Panc1 (cell line): ENCODE data around the gene OR2A25. TPM values are rescaled to one million over a fixed set of nuclear protein-coding genes. Genes with fewer than 3 reads are reported as not detected.

ENCODE experiments used
- ATAC-seq: fragments of 200-7000 bp; cut with Tn5 transposase; 2 replicates; pipeline ENCODE4 v1.9.1; 2020; ENCODE audit warnings: mild to moderate bottlenecking, moderate library complexity
- BruUV-seq: library from RNA; stranded (reverse); fragments of 400-500 nt; replicated peaks from 2 replicates; lab custom pipeline; 2021; lab: Mats Ljungman, UMichigan
- CTCF ChIA-PET: fragments of 300-600 bp; sonication (Branson Sonifier 250); formaldehyde crosslinking; loops from one replicate; lab custom pipeline; 2022; ENCODE audit warnings: antibody characterized with exemption; lab: Charles Lee
- POLR2A ChIA-PET: fragments of 300-600 bp; sonication (Branson Sonifier 250); formaldehyde crosslinking; loops from one replicate; lab custom pipeline; 2022; ENCODE audit warnings: antibody characterized with exemption; lab: Charles Lee
- DNase-seq: peaks from one replicate; pipeline ENCODE4 v3.0.0-alpha.2; 2010; ENCODE audit warnings: low read depth, low spot score
- H3K27ac ChIP-seq: 2 replicates; pipeline ENCODE4 v1.5.1; 2011; ENCODE audit warnings: mild to moderate bottlenecking, low read length, inconsistent platforms
- H3K27me3 ChIP-seq: fragments of 200-500 bp; sonication (Bioruptor generic); 2 replicates; pipeline ENCODE4 v1.6.0; 2014; ENCODE audit warnings: low read length, inconsistent platforms; ENCODE audit not compliant: control insufficient read depth, insufficient read depth
- H3K36me3 ChIP-seq: fragments of 200-500 bp; sonication (Bioruptor generic); 2 replicates; pipeline ENCODE4 v1.5.1; 2014; ENCODE audit warnings: inconsistent platforms, mild to moderate bottlenecking, low read length, moderate library complexity; ENCODE audit not compliant: control insufficient read depth, insufficient read depth
- H3K4me1 ChIP-seq: 2 replicates; pipeline ENCODE4 v1.5.1; 2011; ENCODE audit warnings: inconsistent platforms, mild to moderate bottlenecking, low read length, moderate library complexity; ENCODE audit not compliant: control insufficient read depth, insufficient read depth
- H3K4me3 ChIP-seq, 2 experiments: 2 replicates each; pipeline ENCODE4 v1.5.1; 2011 to 2012; ENCODE audit warnings: low read depth in 2 of 2, low read length in 2 of 2, mild to moderate bottlenecking in 2 of 2, inconsistent platforms in 1 of 2, moderate library complexity in 1 of 2
- H3K9me3 ChIP-seq: fragments of 200-500 bp; sonication (Bioruptor generic); 2 replicates; pipeline ENCODE4 v1.5.1; 2014; ENCODE audit warnings: low read depth, mild to moderate bottlenecking, inconsistent platforms, low read length, moderate library complexity; ENCODE audit not compliant: control insufficient read depth, insufficient read depth
- CTCF ChIP-seq: fragments of 450-650 bp; IDR thresholded peaks from 2 replicates; pipeline ENCODE4 v1.5.1; 2017; ENCODE audit warnings: mild to moderate bottlenecking
- POLR2AphosphoS5 ChIP-seq: IDR thresholded peaks from 2 replicates; pipeline ENCODE4 v1.6.1; 2012; ENCODE audit warnings: mild to moderate bottlenecking, low read depth, low read length, moderate library complexity
- REST ChIP-seq, 2 experiments: IDR thresholded peaks; 2 replicates each; pipeline ENCODE4 v1.6.1; 2011 to 2012; ENCODE audit warnings: low read depth in 2 of 2, control low read depth in 1 of 2, low read length in 1 of 2, mild to moderate bottlenecking in 1 of 2, moderate library complexity in 1 of 2; ENCODE audit not compliant: insufficient read depth in 1 of 2
- SIN3A ChIP-seq: IDR thresholded peaks from 2 replicates; pipeline ENCODE4 v1.6.1; 2012; ENCODE audit warnings: low read depth, mild to moderate bottlenecking, low read length, moderate library complexity, borderline replicate concordance; ENCODE audit not compliant: insufficient read depth
- TCF7L2 ChIP-seq: IDR thresholded peaks from 2 replicates; pipeline ENCODE4 v1.6.1; 2011; ENCODE audit warnings: mild to moderate bottlenecking, low read depth, low read length, inconsistent platforms
- in situ Hi-C: cut with HindIII; loops from 2 replicates; pipeline ENCODE4 v1.10.0; 2016; ENCODE audit warnings: low sequenced_read_pairs, low pct_unique_long_range_greater_than_20kb
- intact Hi-C: fragments of 100-400 bp; cut with micrococcal nuclease; formaldehyde crosslinking; loops from one replicate; pipeline ENCODE4 v1.10.0; 2022; ENCODE audit not compliant: unreplicated experiment
- total RNA-seq: library from RNA; stranded (reverse); gene quantifications from one replicate; pipeline ENCODE4 v1.2.1, GENCODE V29; 2021; ENCODE audit not compliant: unreplicated experiment

The OR2A25 gene
- total RNA-seq, 1 experiment from 2014 or later: not detected

- Histone ChIP-seq H3K36me3 (no peaks in the 10 kb centered on the region), H3K9me3 (no peaks in the 10 kb centered on the region), H3K4me3 (no peak overlapping the region), H3K4me1 (no peaks in the 10 kb centered on the region), H3K27me3 (peaks cover 6% of the 10 kb centered on the region; the same call in 1 of the 2 replicates), H3K27ac (no peak overlapping the region)
- ATAC-seq (no peak), DNase-seq (no peak)
- POLR2A ChIA-PET: no interaction called here
- in situ Hi-C loops: no loop called here
- no TSS peak for BruUV-seq
- CTCF ChIA-PET: no interaction called here
- no peak for TF ChIP-seq POLR2AphosphoS5
- TF ChIP-seq REST (IDR thresholded peaks at IDR 0.05; ENCODE audit: insufficient read depth in 1 of 2, low read depth in 2 of 2, low read length in 1 of 2): no peak
- no peak for TF ChIP-seq SIN3A
- no peak for TF ChIP-seq CTCF
- TF ChIP-seq TCF7L2: no peak
- intact Hi-C loops: no loop called here
Observed at GRCh38 chr7:144023171-144023827, 46.3 kb upstream of the OR2A25 start.

GRCh38 chr7:144024213-144024612 is 45.4 kb upstream of the OR2A25 start:
- ChIA-PET CTCF (no interaction called here), POLR2A (no interaction called here)
- in situ Hi-C loops (no loop called here), intact Hi-C loops (no loop called here)
- Histone ChIP-seq H3K4me3 (no peak overlapping the region), H3K36me3 (no peaks in the 10 kb centered on the region), H3K4me1 (no peaks in the 10 kb centered on the region), H3K27ac (no peak overlapping the region), H3K27me3 (peaks cover 6% of the 10 kb centered on the region; the same call in 1 of the 2 replicates), H3K9me3 (no peaks in the 10 kb centered on the region)
- TF ChIP-seq CTCF: no peak
- no peak for TF ChIP-seq TCF7L2
- TF ChIP-seq POLR2AphosphoS5: no peak
- no peak for TF ChIP-seq REST (IDR thresholded peaks at IDR 0.05; ENCODE audit: insufficient read depth in 1 of 2, low read depth in 2 of 2, low read length in 1 of 2)
- TF ChIP-seq SIN3A: no peak
- no TSS peak for BruUV-seq
- DNase-seq (no peak), ATAC-seq (no peak)
